ENCODE measurements around the gene KIAA1217. TPM values are rescaled to one million over a fixed set of nuclear protein-coding genes. Genes with fewer than 3 reads are reported as not detected.

Gene KIAA1217
- total and polyA plus RNA-seq, 2 of the 8 experiments (the other 6 are each of a cell fraction or from before 2014, with no cell fraction given), result 4.5 to 15.6 TPM

- no peaks in the 10 kb centered on the region for H3K4me1 ChIP-seq (replicated peaks in 1 of 4; ENCODE audit: control insufficient read depth in 3 of 4, insufficient read depth in 4 of 4, low read length in 3 of 4)
- no peaks in the 10 kb centered on the region for H3K23me2 ChIP-seq (ENCODE audit: low read depth, low read length)
- no peak overlapping the region for H3K27ac ChIP-seq (ENCODE audit: low read depth, low read length)
- H3K56ac ChIP-seq (replicated peaks; ENCODE audit: insufficient read length, low read depth, low read length), result no peak overlapping the region
- ChIA-PET POLR2A (ENCODE audit: partially characterized antibody) (interaction anchor here (1.0 kb wide), 1 partner anchor 11 kb away, joined by 4 read pairs; no protein-coding TSS in a partner anchor), CTCF (ENCODE audit: partially characterized antibody) (interaction anchor here (0.8 to 1.8 kb wide), 4 partner anchors 14 to 139 kb away, joined by 3 to 6 read pairs (median 4); no protein-coding TSS in a partner anchor)
- no peak overlapping the region for H3K14ac ChIP-seq (ENCODE audit: insufficient read length)
- no peak overlapping the region for H2BK5ac ChIP-seq (ENCODE audit: low read depth, low read length)
- H3K4me2 ChIP-seq (ENCODE audit: insufficient read depth in 1 of 2, low read depth in 2 of 2, low read length in 2 of 2), result no peak overlapping the region
- H3K79me2 ChIP-seq (ENCODE audit: control insufficient read depth in 1 of 2, insufficient read depth in 2 of 2, low read length in 2 of 2), result no peaks in the 10 kb centered on the region
- no peak overlapping the region for H3K18ac ChIP-seq (ENCODE audit: extremely low read depth, low read length)
- H4K20me1 ChIP-seq (replicated peaks in 1 of 2; ENCODE audit: control insufficient read depth in 1 of 2, insufficient read depth in 2 of 2, low read length in 2 of 2), result no peaks in the 10 kb centered on the region
- H3K9me3 ChIP-seq (ENCODE audit: insufficient read depth in 2 of 2, low read depth in 1 of 2, low read length in 1 of 2), result no peaks in the 10 kb centered on the region
- no peak overlapping the region for H2AK5ac ChIP-seq (ENCODE audit: low read depth, low read length)
- H3K27me3 ChIP-seq (replicated peaks in 1 of 4; ENCODE audit: control insufficient read depth in 3 of 4, extremely low read depth in 1 of 4, insufficient read depth in 3 of 4, low read length in 3 of 4), result no peaks in the 10 kb centered on the region
- TF ChIP-seq RFX5 (IDR thresholded peaks at IDR 0.05; ENCODE audit: borderline replicate concordance, low read depth, low read length) (no peak), SP1 (IDR thresholded peaks at IDR 0.05; ENCODE audit: low read depth, low read length) (no peak), CBX5 (IDR thresholded peaks at IDR 0.05; ENCODE audit: low read depth, low read length) (no peak), MAFK (IDR thresholded peaks at IDR 0.05; ENCODE audit: low read depth, low read length) (no peak), ASH2L (IDR thresholded peaks at IDR 0.05; ENCODE audit: low read length) (no peak), TEAD4 (IDR thresholded peaks at IDR 0.05; ENCODE audit: low read depth, low read length) (no peak), POLR2A (IDR thresholded peaks at IDR 0.05; ENCODE audit: control extremely low read depth in 1 of 2, low read depth in 2 of 2, low read length in 2 of 2) (no peak), KDM4A (IDR thresholded peaks at IDR 0.05; ENCODE audit: low read depth, low read length, severe bottlenecking) (no peak)
- H2AFZ ChIP-seq (ENCODE audit: low read length), result no peak overlapping the region
- no peak overlapping the region for H4K5ac ChIP-seq (ENCODE audit: insufficient read length, low read depth, low read length)
- no peak overlapping the region for H2BK12ac ChIP-seq (ENCODE audit: low read depth, low read length)
- H4K8ac ChIP-seq (ENCODE audit: extremely low read depth, insufficient read depth, low read length), result no peak overlapping the region
- H2BK20ac ChIP-seq (ENCODE audit: low read length), result no peak overlapping the region
- H4K91ac ChIP-seq (replicated peaks; ENCODE audit: insufficient read length, low read length), result no peak overlapping the region
- H3K79me1 ChIP-seq (ENCODE audit: low read depth, low read length), result no peaks in the 10 kb centered on the region
- no peak overlapping the region for H2BK120ac ChIP-seq (replicated peaks; ENCODE audit: low read depth, low read length)
- H3K23ac ChIP-seq (ENCODE audit: insufficient read length), result no peak overlapping the region
- no peak overlapping the region for H3K4ac ChIP-seq (replicated peaks; ENCODE audit: insufficient read length, low read depth, low read length)
- DNase-seq (ENCODE audit: low read depth in 1 of 2, low spot score in 2 of 2) (no peak), FAIRE-seq (no peak)
- H3K9ac ChIP-seq (replicated peaks in 1 of 4; ENCODE audit: extremely low read depth in 1 of 4, low read depth in 3 of 4, low read length in 3 of 4), result no peak overlapping the region
- no peak overlapping the region for H3K4me3 ChIP-seq (ENCODE audit: extremely low read depth in 1 of 4, insufficient read depth in 2 of 4, low read depth in 3 of 4, low read length in 4 of 4)
- no peak overlapping the region for H2BK15ac ChIP-seq (ENCODE audit: low read length)
- H3K36me3 ChIP-seq (ENCODE audit: control insufficient read depth in 2 of 4, insufficient read depth in 4 of 4, low read length in 3 of 4), result no peaks in the 10 kb centered on the region
Observed at GRCh38 chr10:24333736-24334135, 124.8 kb downstream of the KIAA1217 start.

Data from H1 (cell line).